ENCODE data around the gene VIM.

DNA sequence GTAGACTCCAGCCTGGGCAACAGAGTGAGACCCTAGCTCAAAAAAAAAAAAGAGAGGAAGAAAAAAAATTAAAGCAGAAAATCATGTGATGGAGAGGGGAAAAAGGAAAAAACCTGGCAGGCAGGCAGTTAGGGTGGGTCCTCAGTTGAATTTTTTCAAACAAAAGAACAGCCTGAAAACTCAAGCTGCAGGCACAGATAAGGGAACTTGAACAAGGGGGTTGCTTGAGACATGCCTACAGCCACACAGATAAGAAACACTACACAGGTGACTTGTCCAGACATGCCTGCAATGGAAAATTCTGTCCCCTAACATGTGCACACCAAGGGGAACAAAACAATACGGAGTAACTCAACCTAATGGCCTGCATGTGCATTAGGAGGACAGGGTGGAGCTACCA, 19.2 kb downstream of the VIM start:
- TF ChIP-seq POLR2A (IDR thresholded peaks at IDR 0.05) (no peak), POLR2AphosphoS5 (IDR thresholded peaks at IDR 0.05) (no peak)
- TF ChIP-seq, protein P1, sequence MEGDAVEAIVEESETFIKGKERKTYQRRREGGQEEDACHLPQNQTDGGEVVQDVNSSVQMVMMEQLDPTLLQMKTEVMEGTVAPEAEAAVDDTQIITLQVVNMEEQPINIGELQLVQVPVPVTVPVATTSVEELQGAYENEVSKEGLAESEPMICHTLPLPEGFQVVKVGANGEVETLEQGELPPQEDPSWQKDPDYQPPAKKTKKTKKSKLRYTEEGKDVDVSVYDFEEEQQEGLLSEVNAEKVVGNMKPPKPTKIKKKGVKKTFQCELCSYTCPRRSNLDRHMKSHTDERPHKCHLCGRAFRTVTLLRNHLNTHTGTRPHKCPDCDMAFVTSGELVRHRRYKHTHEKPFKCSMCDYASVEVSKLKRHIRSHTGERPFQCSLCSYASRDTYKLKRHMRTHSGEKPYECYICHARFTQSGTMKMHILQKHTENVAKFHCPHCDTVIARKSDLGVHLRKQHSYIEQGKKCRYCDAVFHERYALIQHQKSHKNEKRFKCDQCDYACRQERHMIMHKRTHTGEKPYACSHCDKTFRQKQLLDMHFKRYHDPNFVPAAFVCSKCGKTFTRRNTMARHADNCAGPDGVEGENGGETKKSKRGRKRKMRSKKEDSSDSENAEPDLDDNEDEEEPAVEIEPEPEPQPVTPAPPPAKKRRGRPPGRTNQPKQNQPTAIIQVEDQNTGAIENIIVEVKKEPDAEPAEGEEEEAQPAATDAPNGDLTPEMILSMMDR (IDR thresholded peaks at IDR 0.05): no peak
